ENCODE results near the gene PRLH.

The PRLH gene

DNA sequence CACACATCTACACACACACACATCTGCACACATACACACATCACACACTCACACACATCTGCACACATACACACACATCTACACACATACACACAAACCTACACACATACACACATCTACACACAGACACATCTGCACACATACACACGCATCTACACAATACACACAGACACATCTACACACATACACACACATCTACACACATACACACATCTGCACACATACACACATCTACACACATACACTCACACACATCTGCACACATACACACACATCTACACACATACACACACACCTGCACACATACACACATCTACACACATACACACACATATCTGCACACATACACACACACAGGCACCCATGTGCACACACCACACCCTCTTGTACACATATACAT is 400 bp upstream of the PRLH start:
- no peak for DNase-seq (ENCODE audit: low read depth in 2 of 2)

DNA sequence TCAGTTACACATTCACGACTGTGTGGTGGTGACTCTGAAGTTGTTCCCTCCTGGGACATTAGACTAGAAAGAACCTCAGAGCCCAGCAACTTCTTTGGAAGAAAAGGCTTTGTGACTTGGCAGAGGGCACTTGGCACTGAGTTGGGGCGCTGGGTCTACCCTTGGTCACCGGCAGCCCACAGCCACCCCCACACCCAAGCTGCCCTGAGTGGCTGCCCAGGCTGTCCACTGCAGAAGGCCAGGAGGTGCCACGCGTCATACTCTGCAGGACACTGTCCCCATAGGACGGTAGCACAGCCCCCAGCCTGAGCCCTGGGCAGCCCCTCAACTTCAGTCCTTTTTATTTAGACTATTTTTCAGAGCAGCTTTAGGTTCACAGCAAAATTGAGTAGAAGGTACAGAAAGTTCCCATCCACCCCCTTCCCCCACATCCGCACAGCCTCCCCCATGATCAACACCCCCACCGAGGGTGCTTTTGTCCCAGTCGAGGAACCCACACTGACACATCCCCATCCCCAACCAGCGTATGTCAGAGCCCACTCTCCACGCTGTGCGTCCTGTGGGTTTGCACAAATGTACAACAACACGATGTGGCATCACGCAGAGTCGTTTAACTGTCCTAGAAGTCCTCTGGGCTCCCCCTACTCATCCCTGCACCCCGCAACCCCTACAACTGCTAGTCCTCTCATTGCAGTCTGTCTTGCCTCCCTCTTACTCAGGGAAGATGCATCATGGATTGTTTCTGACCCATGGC is 1.1 kb downstream of the PRLH start:
- no peak for DNase-seq (ENCODE audit: low read depth in 2 of 2)

DNA sequence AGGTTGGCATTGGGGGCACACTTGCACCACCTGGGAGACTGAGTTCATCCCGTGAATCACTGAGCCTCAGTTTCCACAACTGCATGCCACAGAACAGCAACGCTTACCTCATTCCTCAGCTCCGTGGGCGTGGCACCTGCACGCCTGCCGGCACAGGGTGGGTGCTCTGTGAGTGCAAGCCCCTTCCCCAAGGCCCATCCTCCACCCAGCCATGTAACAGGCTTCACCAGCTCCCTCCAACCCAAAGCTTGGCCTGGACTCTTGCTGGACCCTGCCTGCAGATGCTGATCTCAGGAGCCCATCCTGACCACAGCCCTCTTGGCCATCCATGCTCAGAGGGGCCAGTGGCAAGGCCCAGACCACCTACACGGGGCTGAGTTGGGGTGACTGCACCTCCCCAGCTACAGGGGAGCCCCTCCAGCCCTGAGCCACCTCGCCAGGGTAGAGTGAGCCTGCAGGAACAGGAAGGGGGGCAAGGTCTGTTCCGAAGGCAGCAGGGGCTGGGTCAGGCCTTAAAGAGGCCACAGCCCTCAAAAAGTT is 1.8 kb downstream of the PRLH start:
- DNase-seq (ENCODE audit: low read depth in 2 of 2) = no peak

DNA sequence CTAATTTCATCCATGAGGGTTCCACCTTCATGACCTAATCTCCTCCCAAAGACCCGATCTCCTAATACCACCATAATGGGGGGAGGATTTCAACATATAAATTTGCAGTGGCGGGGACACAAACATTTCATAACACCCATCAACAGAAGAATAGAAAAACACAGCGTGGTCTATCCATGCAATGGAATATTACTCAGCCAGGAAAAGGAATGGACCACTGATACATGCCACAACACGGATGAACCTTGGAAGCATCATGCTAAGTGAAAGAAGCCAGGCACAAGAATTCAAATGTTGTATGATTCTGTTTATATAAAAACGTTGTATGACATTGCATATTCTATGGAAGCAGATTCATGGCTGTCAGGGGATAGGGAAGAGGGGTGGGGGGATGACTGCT is 2.7 kb downstream of the PRLH start:
- no peak for DNase-seq (ENCODE audit: low read depth in 2 of 2)

GRCh38 chr2:237569896-237570295 is 3.5 kb downstream of the PRLH start:
- no peak for DNase-seq (ENCODE audit: low read depth in 2 of 2)

GRCh38 chr2:237570776-237571335 is 4.5 kb downstream of the PRLH start:
- no peak for DNase-seq (ENCODE audit: low read depth in 2 of 2)

DNA sequence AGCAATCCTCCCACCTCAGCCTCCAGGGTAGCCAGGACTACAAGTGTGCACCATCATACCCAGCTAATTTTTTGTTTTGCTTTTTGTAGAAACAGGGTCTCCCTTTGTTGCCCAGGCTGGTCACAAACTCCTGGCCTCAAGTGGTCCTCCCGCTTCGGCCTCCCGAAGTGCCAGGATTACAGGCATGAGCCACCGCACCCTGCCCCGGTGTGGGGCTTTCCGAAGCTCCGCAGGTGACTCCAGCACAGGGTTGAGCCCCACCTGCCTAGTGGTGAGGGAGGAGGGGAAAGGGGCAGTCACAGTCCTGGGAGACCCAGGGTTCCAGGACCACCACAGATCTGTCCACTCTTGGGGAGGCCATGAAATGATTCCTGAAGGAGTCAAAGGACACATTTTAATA is 5.2 kb downstream of the PRLH start:
- no peak for DNase-seq (ENCODE audit: low read depth in 2 of 2)

DNA sequence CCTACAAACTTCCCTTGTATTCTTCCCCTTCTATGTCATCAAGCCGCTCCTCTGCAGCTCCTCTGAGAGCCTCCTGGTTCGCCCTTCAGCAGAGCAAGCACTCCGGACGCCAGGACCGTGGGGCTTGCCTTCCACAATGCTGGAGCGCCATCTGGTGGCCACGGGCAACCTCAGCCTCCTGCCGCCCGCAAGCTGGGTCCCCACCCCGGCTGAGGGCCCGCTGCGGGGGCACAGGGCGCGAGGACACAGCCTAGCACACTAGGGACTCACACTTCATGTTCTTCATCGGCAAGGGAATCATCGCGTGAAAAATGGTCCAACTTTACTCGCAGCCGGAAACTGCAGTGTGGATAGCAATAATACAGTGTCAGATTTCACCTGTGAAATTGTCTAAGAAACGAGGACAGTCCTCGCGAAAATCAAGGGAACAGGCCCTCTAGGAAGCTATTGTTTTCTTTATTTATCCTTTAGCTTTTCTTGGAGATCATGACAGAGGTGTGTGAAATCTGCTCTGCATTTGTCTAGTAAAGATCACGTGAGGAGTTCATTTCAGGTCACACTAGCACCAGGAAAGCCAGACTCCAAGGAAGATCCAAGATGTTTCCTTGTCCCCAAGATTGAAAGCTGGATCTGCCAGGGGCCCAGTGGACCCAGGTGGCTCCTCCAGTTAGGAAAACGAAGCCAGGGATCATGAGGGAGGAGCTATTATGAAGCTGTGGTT is 5.8 kb downstream of the PRLH start:
- DNase-seq (ENCODE audit: low read depth in 2 of 2) = peak; percentile 54 to 70

- DNase-seq (ENCODE audit: low read depth in 2 of 2) = no peak
These were observed 6.3 kb downstream of the PRLH start for GRCh38 chr2:237572742-237573101.

GRCh38 chr2:237573721-237574415 is 7.5 kb downstream of the PRLH start:
- DNase-seq (ENCODE audit: low read depth in 2 of 2) = no peak

DNA sequence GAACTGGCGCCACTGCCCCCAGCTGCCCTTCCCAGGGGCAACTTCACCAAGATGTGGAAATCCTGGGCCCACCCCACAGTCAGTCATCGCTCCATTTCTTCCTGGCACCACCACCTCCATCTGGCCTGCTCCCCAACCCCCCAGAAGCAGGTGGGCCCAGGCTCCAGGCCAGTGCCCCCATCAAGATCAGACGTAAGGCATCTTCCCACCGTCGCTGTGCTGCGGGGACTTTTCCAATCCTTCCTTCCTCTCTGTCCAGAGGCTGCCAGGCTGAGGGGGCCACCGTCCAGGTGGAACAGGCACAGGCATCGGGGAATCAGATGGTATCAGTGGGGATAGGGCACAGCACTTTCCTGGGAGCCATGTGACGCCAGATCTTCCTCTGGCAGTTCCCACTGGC is 8.1 kb downstream of the PRLH start:
- no peak for DNase-seq (ENCODE audit: low read depth in 2 of 2)

GRCh38 chr2:237574894-237575868 is 8.8 kb downstream of the PRLH start:
- no peak for DNase-seq (ENCODE audit: low read depth in 2 of 2)

- no peak for DNase-seq (ENCODE audit: low read depth in 2 of 2)
These were observed 9.8 kb downstream of the PRLH start for GRCh38 chr2:237575869-237576862.

GRCh38 chr2:237576974-237577373 is 10.6 kb downstream of the PRLH start:
- DNase-seq (ENCODE audit: low read depth in 2 of 2) = no peak

GRCh38 chr2:237577458-237577857 is 11.1 kb downstream of the PRLH start:
- DNase-seq (ENCODE audit: low read depth in 2 of 2) = no peak

DNA sequence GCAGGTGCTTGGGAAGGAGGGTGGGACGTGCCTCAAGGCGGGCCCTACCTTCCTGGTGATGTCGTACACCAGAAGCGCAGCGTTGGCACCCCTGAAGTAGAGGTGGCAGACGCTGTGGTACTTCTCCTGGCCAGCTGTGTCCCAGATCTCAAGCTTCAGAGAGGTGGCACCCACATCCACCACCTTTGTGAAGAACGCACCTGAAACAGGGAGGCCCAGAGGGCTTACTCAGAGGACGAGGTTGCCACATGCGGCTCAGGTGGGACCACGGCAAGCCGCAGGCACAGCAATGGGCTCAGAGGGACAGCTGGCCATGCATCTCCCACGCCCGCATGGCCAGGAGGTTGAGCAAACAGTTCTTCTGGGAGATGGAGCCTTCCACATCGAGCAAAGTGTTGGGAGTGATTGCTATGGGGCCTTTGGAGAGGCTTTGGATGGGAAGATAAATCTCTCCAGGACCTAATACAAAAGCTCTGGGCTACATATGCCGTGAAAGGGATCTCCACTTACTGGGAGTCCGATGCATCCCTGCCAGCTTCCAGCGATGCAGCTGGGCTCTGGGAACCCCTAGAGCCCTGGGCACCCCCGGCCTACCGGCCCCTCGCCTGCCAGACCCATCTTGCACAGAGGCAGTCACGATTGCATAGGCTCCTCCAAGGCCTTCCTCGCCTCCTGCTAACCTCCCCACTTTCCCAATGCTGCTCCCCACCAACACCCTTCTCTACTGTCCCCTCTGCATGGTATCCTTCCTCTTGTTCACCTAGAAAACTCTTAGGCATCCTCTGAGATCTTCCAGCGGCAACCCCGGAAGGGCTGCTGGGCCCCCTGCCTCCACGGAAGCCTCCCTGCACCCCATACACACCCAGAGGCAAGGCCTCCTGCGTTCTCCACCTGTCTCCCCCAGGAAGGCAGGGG is 11.8 kb downstream of the PRLH start:
- DNase-seq (ENCODE audit: low read depth in 2 of 2) = no peak

DNA sequence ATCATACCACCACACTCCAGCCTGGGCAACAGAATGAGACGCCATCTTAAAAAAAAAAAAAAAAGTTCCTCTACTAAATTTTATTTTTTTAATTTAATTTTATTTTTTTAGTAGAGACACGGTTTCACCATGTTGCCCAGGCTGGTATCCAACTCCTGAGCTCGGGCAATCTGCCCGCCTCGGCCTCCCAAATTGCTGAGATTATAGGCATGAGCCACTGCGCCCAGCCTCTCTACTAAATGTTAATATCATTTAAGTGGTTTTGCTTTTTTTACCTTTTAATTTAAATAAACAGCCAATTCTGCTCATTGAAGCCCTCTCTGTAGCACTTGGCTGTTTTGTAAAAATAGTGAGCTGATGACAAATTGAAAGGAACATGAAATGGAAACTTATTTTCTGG is 15.0 kb downstream of the PRLH start:
- DNase-seq (ENCODE audit: low read depth in 2 of 2) = no peak

All from stimulated activated CD8-positive, alpha-beta memory T cell treated with anti-CD3 and anti-CD28 coated beads, Interleukin-15, amount 100 ng/mL, for 4 hours (primary cell).